ENCODE results near the gene ASPRV1.

Gene ASPRV1

GRCh38 chr2:69937968-69938367 lies 23.5 kb downstream of the ASPRV1 start:
- Mint-ChIP-seq H3K36me3 (ENCODE audit: low read depth) (peaks cover 48% of the 10 kb centered on the region), H3K27me3 (ENCODE audit: low read depth) (no peaks in the 10 kb centered on the region), H3K9me3 (no peaks in the 10 kb centered on the region), H3K4me3 (no peak overlapping the region), H3K27ac (no peak overlapping the region), H3K4me1 (no peaks in the 10 kb centered on the region)
- TF ChIP-seq, protein P1, sequence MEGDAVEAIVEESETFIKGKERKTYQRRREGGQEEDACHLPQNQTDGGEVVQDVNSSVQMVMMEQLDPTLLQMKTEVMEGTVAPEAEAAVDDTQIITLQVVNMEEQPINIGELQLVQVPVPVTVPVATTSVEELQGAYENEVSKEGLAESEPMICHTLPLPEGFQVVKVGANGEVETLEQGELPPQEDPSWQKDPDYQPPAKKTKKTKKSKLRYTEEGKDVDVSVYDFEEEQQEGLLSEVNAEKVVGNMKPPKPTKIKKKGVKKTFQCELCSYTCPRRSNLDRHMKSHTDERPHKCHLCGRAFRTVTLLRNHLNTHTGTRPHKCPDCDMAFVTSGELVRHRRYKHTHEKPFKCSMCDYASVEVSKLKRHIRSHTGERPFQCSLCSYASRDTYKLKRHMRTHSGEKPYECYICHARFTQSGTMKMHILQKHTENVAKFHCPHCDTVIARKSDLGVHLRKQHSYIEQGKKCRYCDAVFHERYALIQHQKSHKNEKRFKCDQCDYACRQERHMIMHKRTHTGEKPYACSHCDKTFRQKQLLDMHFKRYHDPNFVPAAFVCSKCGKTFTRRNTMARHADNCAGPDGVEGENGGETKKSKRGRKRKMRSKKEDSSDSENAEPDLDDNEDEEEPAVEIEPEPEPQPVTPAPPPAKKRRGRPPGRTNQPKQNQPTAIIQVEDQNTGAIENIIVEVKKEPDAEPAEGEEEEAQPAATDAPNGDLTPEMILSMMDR (IDR thresholded peaks at IDR 0.05; ENCODE audit: unreplicated experiment in 3 of 3): no peak

GRCh38 chr2:69936906-69937305 lies 24.5 kb downstream of the ASPRV1 start:
- Mint-ChIP-seq H3K36me3 (ENCODE audit: low read depth) (peaks cover 48% of the 10 kb centered on the region), H3K27me3 (ENCODE audit: low read depth) (no peaks in the 10 kb centered on the region), H3K4me3 (no peak overlapping the region), H3K27ac (no peak overlapping the region), H3K9me3 (no peaks in the 10 kb centered on the region), H3K4me1 (peaks cover 4% of the 10 kb centered on the region)
- TF ChIP-seq, protein P1 (IDR thresholded peaks at IDR 0.05; ENCODE audit: unreplicated experiment in 3 of 3): no peak

GRCh38 chr2:69935011-69935410 lies 26.4 kb downstream of the ASPRV1 start:
- Mint-ChIP-seq H3K9me3 (no peaks in the 10 kb centered on the region), H3K27me3 (ENCODE audit: low read depth) (no peaks in the 10 kb centered on the region), H3K36me3 (ENCODE audit: low read depth) (peaks cover 43% of the 10 kb centered on the region), H3K4me1 (peaks cover 5% of the 10 kb centered on the region), H3K4me3 (no peak overlapping the region), H3K27ac (no peak overlapping the region)
- TF ChIP-seq, protein P1 (IDR thresholded peaks at IDR 0.05; ENCODE audit: unreplicated experiment in 3 of 3): no peak

GRCh38 chr2:69934614-69934908 lies 26.9 kb downstream of the ASPRV1 start:
- TF ChIP-seq, protein P1 (IDR thresholded peaks at IDR 0.05; ENCODE audit: unreplicated experiment in 3 of 3): no peak
- H3K36me3 Mint-ChIP-seq (ENCODE audit: low read depth): peaks cover 40% of the 10 kb centered on the region
- peaks cover 5% of the 10 kb centered on the region for H3K4me1 Mint-ChIP-seq
- no peaks in the 10 kb centered on the region for H3K9me3 Mint-ChIP-seq
- H3K27me3 Mint-ChIP-seq (ENCODE audit: low read depth): no peaks in the 10 kb centered on the region
- no peak overlapping the region for H3K4me3 Mint-ChIP-seq
- no peak overlapping the region for H3K27ac Mint-ChIP-seq

DNA sequence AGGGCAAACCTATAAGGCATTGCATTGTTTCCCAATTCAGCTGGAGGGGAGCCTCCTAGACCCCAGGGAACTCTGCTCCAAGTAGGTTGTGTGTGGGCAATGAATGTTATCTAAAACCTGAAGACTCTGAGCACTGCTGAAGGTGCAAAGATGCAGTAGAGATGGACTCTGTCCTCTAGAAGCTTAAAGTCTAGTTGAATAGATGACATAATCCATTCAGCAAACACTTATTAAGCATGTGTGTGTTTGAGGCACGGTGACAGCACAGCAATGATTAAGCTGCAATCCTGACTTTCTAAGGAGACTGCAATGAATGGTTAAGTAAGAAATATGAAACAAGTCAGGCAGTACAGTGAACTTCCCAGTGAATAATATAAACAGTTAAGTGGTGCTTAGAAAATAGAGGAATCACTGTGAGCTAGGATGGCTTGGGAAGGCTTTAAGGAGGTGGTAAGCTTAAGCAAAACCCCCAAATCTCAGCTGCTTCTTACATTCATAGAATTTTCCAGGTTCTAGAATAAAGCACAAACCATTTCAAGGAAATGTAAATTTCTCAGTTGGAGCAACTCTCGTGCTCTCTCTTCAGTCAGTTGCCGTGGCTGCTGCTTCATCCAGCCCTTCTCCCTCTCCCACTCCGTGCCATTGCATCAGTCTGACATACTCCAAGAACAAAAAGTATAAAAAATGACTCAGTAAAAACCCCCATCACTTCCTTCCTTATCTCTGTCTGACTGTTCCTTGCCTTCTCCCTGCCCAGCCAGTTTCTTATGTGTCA lies 27.4 kb downstream of the ASPRV1 start:
- H3K27me3 Mint-ChIP-seq (ENCODE audit: low read depth): no peaks in the 10 kb centered on the region
- no peak overlapping the region for H3K4me3 Mint-ChIP-seq
- H3K4me1 Mint-ChIP-seq: peaks cover 5% of the 10 kb centered on the region
- no peak overlapping the region for H3K27ac Mint-ChIP-seq
- peaks cover 39% of the 10 kb centered on the region for H3K36me3 Mint-ChIP-seq (ENCODE audit: low read depth)
- TF ChIP-seq, protein P1 (IDR thresholded peaks at IDR 0.05; ENCODE audit: unreplicated experiment in 3 of 3): no peak
- no peaks in the 10 kb centered on the region for H3K9me3 Mint-ChIP-seq

- Mint-ChIP-seq H3K27ac (no peak overlapping the region), H3K36me3 (ENCODE audit: low read depth) (peaks cover 33% of the 10 kb centered on the region), H3K4me3 (no peak overlapping the region), H3K27me3 (ENCODE audit: low read depth) (no peaks in the 10 kb centered on the region), H3K9me3 (no peaks in the 10 kb centered on the region), H3K4me1 (peaks cover 5% of the 10 kb centered on the region)
- TF ChIP-seq, protein P1 (IDR thresholded peaks at IDR 0.05; ENCODE audit: unreplicated experiment in 3 of 3): no peak
These were observed 28.1 kb downstream of the ASPRV1 start for GRCh38 chr2:69933254-69933828.
